NCI-H146 (cell line): ENCODE data around the gene ARL9.
A peak's percentile ranks its signal among the peaks of the same experiment; 100 is the strongest.

Source experiments
- DNase-seq: peaks from one replicate; lab custom pipeline; 2025; lab: John Stamatoyannopoulos, UW

The ARL9 gene, protein sequence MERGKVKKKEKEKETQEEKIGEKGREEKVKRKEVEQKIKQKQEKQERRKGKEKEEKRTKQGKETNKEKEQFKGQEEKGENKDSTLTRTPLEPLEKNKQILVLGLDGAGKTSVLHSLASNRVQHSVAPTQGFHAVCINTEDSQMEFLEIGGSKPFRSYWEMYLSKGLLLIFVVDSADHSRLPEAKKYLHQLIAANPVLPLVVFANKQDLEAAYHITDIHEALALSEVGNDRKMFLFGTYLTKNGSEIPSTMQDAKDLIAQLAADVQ

DNA sequence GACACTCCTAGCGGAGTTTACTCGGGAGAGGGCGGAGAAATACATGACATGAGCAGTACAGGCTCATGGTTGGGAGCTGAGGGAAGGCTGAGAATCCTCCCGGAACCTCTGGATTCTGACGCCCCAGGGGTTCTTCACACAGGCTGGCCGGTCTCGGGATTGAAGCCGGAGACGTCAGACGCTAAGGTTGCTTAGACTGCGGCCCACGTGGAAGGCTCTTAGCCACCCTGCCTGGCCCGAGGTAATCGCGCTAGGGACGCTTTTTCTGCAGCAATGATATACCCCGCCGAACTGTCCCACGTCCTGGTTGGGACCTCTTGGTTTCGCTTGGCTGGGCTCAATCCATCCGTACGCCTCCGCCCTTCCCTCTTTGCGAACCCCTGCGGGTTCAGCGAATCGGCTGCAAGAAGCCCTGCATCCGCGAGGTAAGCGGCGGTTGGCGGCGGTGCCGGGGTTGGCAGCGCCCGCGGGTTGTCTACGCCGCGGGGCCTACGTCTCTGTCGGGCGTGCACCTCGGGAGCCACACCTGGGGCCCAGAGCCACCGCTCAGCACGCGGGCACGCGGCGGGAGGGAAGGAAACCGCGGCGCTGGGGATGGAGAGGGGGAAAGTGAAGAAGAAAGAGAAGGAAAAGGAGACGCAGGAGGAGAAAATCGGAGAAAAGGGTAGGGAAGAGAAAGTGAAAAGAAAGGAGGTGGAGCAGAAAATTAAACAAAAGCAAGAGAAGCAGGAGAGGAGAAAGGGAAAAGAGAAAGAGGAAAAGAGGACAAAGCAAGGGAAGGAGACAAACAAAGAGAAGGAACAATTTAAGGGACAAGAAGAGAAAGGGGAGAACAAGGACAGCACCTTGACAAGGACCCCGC lies at the start of gene ARL9:
ARL9 (plus strand) TSS at position 523 of the 862 bp plus-strand sequence; CDS start at position 595, 72 bp downstream.
- DNase-seq = peak; percentile 47

DNA sequence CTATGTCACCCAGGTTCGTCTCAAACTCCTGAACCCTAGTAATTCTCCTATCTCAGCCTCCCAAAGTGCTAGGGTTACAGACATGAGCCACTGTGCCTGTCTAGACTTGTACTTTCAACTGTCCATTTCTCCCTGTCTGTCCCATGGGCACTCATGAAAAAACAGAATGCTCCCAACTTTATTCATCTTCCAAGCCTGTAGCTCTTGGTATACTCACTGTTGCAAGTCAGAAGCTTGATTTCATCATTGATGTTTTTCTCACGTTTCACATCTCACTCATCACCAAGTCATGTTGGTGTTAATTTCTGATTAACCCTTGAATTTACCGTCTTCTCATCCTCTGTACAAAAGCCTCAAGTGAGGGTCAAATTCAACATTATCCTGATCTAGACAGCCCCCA lies 45.5 kb upstream of the ARL9 start:
- no peak for DNase-seq

DNA sequence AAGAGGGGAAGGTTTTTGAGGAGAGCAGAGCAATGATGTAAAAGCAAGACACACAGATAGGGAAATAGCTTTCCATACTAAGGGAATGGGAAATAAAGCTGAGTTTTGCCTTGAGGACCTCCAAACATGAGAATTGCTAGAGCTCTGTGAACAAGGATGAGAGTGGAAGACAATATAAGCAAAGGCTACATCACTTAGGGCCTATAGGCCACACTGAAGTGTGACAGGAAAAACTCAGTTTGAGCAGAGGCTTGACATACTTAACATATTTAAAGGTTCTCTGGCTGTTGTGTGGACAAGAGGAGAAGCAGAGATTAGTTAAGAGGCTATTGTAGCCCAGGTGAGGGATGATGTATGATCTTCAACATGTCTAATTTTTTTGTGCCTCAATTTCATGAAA lies 43.4 kb upstream of the ARL9 start:
- DNase-seq = no peak

DNA sequence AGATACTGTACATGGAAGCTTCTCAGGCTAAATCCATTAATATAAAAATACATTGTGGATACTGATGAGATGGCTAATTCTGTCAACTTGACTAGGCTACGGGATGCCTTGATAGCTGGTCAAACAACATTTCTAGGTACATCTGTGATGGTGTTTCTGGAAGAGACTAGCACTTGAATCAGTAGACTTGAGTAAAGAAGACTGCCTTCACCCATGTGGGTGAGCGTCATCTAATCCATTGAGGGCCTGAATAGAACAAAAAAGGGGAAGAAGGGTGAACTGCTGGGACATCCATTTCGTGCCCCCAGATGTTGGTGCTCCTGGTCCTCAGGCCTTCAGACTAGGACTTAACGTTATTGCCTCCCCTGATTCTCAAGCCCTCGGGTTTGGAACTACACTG lies 41.9 kb upstream of the ARL9 start:
- no peak for DNase-seq

DNA sequence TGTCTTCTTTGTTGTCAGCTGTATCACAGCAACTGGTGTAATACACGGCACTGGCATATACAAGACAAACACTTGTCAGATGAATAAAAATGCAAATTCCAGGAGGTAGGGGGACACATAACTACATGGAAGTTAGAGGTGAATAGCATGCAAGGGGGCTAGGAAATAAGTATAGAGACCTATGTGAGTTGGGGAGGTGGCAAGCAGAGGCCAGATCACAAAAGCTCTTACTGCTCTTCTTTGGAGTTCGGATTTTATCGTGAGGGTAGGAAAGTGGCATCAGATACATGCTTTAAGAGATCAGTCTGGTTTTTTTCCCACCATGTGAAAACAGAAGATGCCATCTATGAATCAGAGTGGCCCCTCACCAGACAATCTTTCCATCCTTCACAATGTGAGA lies 41.0 kb upstream of the ARL9 start:
- DNase-seq = no peak

DNA sequence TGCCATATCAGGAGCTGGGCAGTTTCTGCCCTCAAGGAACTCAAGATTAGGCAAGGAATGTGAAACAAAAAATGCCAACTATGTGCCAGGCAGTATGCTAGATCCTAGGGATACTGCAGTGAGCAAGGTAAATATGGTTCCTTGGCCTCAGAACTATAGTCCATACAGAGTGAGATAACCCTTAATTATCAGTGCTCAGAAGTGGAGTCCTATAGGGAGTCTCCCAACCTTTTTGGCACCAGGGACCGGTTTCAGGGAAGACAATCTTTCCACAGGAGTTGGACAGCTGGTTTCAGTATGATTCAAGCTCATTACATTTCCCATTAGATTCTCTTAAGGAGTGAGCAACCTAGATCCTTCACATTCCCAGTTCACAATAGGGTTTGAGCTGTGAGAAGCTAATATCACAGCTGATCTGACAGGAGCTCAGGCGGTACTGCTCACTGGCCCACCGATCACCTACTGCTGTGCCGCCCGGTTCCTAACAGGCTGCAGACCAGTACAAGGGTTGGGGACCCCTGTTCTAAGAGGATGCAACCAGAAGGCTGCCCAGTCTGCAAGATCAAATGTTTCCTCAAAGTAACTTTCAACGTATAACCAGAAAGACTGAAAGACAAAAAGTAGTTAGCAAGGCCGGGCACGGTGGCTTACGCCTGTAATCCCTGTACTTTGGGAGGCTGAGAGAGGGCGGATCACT lies 39.8 kb upstream of the ARL9 start:
- DNase-seq = no peak

DNA sequence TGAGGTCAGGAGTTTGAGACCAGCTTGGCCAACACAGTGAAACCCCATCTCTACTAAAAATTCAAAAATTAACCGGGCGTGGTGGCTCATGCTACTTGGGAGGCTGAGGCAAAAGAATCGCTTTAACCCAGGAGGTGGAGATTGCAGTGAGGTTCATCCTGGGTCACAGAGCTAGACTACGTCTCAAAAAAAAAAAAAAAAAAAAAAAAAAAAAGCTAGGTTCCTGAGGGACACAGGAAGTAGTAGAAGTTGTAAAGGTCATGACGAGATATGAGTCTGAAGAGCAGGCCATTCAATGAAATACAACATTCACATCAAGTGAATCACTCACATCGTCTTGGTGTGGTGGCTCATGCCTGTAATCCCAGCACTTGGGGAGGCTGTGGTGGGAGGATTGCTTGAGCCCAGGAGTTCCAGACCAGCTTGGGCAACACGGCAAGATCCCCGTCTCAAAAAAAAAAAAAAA lies 39.3 kb upstream of the ARL9 start:
- DNase-seq = peak; percentile 26

DNA sequence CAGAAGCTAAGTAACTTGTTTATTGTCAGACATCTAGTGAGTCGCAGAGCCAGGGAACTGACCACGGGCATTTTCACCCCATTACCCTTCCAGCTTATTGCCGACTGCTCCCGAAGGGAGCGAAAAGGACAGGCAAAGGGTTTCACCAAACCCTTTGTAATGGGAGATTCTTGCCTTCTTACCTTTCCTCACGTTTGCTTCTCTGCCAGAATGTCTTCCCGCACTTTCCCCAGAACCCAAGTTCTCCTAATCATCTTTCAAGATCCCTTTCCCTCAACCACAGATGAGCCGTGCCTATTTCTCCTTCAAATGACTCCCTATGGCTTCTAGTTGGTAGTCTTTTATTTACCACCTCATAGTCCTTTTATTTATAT lies 38.7 kb upstream of the ARL9 start:
- DNase-seq = no peak

DNA sequence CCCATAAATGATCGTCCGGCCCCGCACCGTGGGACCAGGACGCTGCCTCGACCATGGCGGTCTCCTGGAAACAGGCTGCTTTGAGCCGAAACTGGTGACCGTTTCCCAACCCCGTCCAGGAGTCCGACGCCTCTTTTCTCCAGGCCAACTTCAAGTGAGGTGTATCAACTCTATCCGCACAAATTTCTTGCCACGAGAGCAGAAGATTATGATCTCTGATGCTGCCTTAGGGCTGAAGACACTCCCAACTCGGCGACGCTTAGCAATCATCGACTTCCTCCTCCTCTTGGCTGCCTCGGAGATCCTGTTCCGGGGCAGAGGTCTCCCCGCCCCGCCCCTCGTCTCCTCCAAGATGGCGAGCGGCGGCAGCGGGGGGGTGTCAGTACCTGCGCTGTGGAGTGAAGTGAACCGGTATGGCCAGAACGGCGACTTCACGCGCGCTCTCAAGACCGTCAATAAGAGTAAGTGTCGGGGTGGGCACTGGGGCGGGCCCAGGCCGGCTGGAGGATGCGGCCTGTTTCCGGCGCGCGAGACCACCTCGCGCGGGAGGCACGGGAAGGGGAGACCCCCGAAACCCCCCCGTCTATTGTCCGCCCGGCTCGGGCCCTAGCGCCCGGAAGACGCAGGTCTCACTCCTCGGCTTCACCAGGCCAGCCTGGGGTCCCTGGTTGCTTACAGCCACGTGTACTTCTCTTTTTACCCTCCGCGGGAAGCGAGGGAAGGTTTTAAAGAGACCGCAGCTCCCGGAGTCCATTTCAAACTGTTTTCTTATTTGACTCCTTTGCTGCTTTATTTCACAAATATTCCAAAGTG lies 38.1 kb upstream of the ARL9 start, which contains the start of gene SRP72:
SRP72 (plus strand) TSS at position 334 of the 813 bp plus-strand sequence; CDS start at position 353, 19 bp downstream.
- peak; percentile 92 for DNase-seq

DNA sequence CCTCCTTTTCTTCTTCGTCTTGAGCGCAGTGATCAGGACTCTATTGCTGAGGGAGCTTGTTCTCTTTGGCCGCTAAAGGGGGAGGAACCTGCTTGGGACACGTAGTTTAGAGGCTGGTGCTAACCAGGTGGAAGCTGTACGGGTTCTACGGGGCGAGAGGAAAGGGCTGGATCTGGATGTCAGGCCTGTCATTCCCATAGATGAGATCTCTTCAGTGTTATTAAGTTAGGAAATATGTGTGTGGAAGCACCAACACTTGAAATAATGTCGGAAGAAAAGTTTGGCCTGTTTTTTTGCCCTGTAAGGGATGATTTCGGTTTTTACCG lies 37.5 kb upstream of the ARL9 start:
- peak; percentile 73 for DNase-seq

DNA sequence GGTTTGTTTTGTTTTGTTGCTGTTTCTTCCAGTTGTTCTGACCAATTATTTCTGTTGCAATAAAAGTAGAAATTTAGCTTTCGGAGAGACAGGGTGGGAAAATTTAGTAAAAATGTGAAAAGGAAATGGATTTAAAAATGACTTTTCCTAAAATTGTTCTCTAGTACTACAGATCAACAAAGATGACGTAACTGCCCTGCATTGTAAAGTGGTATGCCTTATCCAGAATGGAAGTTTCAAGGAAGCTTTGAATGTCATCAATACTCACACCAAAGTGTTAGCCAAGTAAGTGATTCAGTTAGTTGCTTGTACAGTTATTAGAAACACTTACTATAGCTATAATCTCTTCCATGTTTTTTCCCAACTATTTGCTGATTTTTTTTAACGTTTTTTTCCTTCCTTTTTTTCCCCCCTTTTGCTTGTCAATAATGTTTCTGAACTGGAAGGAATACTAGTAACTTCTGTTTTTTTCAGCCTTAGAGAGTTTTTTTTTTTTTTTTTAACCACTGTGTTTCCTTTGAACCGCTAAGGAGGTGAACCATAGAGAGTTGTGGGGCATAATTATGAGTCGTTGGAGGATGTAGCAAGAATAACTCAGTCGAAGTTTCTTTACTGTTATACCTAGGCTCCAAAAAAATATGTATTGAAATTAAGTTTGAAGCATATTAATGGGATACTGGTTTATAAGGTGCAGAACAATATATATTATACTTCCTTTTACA lies 35.9 kb upstream of the ARL9 start:
- no peak for DNase-seq

DNA sequence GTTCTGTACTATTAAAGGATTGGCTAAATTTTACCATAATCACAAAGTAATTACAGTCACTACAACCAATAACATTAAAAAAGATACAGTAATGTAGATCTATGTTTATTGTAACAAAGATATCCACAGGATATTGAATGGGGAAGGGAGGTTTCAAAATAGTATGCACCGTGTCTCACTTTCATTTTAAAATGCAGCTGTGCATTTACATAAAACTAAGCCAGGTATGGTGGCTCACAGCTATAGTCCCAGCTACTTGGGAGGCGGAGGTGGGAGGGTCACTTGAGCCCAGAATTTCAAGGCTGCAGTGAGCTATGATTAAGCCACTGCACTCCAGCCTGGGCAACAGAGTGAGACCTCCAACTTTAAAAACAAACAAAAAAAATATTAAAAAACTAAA lies 29.7 kb upstream of the ARL9 start:
- no peak for DNase-seq

DNA sequence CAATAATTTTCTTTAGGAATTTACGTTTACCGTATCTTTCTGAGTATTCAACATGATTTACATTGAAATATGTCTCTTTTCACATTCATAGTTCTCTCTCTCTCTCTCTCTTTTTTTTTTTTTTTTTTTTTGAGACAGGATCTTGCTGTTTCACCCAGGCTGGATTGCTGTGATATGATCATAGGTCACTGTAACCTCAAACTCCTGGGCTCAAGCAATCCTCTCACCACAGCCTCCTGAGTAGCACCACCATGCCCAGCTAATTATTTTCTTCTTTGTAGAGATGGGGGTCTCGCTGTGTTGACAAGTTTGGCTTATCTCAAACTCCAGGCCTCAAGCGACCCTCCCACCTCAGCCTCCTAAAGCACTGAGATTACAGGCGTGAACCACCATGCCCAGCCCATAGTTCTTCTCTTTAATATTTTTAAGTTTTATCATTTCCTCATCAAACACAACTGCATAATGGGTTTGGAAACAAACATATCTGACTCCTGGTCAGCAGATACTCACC lies 28.3 kb upstream of the ARL9 start:
- no peak for DNase-seq

DNA sequence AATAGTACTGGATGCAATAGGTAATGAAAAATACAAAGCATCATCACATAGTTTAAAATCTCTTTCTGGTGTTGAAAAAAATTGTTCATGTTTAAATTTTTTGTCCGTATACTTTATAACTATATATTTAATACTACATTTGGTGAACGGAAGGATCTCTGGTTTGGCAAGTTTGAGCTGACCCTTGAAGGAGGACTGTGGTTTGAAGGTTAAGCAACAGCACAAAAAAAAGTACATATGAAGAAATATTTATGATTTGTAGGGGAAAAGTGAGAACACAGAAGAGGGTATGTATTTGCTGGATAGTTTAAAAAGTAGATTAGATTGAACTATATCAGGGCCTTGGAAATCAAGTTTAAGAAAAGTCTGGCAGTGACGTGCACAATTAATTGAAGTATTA lies 24.9 kb upstream of the ARL9 start:
- no peak for DNase-seq

DNA sequence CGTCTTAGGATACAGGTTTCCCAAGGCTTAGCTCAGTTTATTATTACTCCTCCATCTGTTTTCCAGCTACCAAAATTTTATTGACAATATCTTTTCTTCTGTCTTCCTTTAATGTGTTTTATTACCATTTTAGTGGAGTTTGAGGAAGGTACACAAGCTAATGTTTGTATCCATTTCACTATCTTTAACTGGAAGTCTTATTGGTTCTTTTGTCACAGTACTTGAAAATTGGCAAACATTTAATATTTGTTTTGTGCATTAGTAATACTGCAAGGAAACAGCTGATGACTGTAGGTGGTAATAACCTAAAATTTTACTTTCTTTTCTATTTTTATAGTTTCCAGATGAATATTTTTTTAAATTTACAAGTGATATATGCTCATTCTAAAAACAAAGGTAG lies 9.3 kb upstream of the ARL9 start:
- DNase-seq = no peak

DNA sequence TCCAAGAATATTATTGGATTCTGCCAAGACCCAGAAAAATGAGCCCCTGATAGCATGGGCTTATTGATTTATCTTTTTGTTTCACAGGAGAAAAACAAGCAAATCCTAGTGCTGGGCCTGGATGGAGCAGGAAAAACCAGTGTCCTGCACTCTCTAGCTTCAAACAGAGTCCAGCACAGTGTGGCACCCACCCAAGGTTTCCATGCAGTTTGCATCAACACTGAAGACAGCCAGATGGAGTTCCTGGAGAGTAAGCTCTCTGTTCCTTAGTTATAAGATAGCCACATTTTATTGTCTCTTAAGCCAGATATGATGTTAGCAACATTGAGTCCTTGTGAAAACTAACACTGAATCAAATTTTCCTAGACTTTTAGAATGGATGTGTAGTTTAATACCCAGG lies 5.5 kb downstream of the ARL9 start:
- no peak for DNase-seq

DNA sequence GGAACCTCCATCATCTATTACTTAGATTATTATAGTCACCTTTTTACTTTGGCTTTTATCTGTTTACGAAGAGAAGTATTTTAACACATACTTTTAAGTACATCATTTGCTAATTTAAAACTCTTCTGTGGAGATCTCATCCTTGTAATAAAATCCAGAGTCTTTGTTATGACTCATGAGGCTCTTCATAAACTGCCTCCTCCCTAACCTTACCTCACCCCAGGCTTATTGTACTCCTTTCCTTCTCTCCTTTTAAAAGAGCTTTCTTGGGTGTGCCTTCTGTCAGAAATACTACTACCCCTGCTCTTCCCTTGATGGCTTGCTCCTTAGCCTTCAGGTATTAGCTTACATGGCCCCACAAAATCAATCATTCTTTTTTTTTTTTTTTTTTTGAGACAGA lies 6.6 kb downstream of the ARL9 start:
- no peak for DNase-seq

DNA sequence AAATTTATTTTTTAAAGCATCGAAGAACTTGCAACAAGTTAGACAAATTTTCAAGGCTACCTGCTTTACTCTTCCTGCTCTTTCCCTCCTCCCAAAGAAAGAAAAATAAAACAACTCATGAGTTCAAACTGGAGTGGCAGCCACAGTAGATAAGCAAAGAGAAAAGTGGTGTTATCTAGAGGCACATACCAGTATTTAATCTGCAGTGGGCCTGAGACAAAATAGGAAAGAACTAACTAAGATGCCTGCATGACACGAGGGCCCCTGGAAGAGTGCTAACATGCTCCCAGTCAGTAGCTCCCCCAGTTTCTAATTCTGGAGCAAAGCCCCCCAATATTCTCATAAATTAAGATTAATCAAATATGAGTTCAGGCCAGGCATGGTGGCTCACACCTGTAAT lies 7.9 kb downstream of the ARL9 start:
- no peak for DNase-seq

DNA sequence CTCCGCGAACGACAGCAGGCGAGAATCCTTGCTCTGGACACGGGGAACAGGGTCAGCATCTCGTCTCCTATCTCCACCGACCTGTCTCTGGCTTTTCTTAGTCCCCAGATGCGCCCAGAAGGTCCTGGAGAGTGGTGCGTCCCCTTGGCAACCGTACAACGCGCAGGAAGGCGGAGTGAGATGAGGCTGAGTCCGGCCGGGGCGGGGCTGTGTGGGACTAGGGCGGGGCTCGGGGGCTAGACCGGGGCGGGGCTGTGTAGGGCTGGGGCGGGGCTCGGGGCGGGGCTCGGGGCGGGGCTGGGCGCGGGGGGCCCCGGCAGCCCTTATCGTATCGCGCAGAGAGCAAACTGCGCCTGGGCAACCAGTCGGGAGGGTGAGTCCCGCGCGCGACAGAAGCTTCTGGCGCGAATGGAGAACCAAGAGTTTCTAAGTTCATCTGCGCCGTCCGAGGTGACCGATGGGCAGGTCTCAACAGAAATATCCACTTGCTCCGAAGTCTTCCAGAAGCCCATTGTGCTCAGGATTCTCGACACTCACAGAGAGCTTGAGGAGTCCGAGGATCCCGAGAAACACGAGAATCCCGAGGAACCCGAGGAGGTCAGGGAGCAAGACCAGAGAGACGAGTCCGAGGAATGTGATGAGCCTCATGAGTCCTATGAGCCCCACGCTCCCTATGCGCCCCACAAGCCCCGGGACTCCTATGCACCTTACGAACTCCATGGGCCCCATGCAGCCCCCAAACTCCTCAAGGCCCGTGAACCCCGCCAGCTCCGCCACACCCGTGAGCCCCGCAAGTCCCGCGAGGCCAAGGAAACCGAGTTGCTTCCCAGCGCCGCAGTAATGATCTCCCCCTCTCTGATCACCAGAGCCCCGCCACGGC lies 24.9 kb downstream of the ARL9 start:
- peak; percentile 83 for DNase-seq

DNA sequence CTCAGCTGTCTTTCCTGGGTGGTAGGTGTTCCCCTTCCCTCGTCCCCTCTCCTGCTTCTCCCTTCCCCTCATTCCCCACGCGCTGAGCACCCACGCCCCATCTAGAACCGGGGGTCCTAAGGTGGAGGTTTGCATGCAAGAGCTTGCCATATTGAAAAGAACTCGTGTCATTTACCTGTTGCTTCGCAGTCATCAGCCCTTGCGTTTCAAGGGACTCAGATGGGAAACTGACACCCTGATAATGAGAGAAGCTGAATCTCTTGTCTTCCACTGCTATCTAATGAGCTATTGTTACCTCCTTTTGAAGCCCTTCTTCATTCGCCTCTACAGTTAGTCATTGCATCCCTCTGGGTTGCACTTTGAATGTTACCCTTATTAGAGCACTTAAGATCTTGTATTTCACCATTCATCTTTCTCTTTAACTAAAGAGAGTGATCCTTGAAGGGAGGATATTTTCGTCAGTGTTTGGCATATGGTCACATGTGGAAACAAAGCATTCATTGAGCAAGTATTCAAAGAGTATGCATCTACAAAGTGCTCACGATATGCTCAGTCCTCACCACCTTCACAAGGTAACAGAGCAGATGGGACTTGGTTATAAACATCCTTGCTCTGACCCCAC lies 25.7 kb downstream of the ARL9 start:
- no peak for DNase-seq
